Stimulated activated CD4-positive, alpha-beta T cell treated with anti-CD3 and anti-CD28 coated beads, Interleukin-4, amount 100 ng/mL, for 48 hours (primary cell): Measurements from ENCODE around the gene DYNLL1.
"Not testable (repeated sequence)": the region's sequence is repeated elsewhere in the genome, so short reads cannot be mapped to it uniquely, and the experiment has no call there.

Experiments used
- DNase-seq, 2 donors: peaks; one replicate each; pipeline ENCODE4 v3.0.0-alpha.2; 2020; ENCODE audit warnings: low read depth in 2 of 2

DYNLL1 gene

DNA sequence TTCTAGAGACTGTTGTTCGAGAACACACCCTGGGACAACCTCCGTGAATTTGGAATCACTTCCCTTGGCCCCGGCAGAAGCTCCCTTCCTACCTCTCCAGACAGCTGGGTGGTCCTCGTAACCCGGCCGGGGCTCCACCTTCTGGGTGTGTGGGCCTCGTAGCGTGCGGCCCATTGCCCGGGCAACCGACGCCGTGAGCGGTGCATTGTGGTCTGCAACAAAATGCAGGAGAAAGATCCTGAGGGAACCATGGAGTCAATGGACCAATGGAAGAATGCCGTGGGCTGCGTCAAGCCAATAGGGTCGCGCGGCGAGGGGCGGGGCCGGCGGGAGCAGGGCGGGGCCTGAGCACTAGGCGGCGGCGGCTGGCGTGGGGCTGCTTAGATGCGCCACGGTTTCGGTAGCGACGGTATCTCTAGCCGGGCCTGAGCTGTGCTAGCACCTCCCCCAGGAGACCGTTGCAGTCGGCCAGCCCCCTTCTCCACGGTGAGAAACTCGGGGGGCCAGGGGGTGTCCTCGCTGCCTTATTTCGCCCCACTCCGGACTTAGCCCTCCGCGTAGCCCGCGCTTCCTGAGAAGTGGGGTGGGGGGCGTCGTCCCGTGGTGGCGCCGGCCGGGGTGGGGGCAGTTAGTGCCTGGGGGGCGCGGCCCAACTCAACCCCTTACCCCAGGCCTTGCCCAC lies at the start of gene DYNLL1:
Gene DYNLL1 (plus strand): TSS at position 383 of the 682 bp plus-strand sequence. CDS start 309 bp downstream, outside the sequence.
- DNase-seq = peak; percentile 96 to 99

DNA sequence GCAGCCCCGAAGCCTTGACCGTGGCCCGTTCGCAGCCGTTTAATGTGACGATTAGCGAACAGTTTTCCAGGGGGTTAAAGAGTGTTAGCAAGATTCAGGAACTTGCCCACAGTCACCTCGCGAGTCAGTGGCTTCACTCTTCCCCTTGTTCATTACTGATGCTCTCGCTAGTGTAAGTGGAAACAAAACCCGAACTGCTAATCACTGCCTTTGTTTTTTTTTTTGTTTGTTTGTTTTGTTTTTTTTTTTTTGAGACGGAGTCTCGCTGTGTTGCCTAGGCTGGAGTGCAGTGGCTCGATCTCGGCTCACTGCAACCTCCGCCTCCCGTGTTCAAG lies 49.1 kb upstream of the DYNLL1 start:
- DNase-seq = not testable (repeated sequence)

DNA sequence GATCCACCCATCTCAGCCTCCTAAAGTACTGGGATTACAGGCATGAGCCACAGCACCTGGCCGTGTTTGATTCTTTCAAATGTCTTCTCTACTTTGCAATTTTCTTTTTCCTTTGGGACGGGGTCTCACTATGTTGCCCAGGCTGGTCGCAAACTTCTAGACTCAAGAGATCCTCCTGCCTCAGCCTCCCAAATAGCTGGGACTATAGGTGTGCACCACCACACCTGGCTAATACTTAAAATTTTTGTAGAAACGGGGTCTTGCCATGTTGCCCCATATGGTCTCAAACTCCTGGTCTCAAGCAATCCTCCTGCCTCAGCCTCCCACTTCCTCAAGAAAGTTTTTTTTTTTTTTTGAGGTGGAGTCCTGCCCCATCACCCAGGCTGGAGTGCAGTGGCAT lies 47.9 kb upstream of the DYNLL1 start:
- DNase-seq = no peak

DNA sequence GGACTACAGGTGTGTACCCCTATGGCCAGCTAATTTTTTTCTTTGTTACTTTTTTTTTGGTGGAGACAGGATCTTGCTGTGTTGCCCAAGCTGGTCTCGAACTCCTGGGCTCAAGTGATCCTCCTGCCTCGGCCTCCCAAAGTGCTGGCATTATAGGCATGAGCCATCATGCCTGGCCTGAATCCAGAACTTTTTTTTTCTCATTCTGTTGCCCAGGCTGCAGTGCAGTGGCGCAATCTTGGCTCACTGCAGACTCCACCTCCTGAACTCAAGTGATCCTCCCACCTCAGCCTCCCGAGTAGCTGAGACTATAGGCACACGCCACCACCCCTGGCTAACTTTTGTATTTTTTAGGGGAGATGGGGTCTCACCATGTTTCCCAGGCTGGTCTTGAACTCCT lies 43.4 kb upstream of the DYNLL1 start:
- DNase-seq = not testable (repeated sequence)

DNA sequence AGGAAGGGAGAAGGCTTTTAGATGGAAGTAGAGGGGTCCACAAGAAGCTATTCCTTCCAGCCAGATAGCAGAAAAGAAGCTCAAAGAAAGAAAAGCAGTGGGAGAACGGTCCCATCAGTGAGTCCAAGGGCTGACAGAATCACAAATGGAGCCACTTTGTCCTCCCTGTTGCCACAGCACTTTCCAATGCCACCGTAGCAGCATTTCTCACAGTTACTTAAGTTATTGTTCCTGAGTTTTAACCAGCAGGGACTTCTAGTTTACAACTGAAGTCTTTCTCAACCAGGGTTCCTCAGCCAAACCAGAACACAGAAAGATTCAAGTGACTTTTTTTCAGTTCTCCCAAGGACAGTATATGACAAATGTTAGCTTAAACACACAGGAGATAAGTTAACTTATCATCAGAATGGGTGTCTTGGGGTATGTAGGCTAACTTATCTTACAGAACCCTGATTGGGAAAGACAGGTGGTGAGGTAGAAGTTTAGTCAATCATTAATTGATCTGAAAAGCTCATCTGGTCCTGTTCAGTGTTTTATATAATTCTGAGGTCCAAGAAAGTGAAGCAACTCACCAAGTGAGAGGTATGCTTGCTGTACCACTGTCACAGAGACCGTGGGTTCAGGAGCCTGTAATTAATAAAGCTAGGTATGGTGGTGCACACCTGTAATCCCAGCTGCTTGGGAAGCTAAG lies 42.7 kb upstream of the DYNLL1 start:
- no peak for DNase-seq

DNA sequence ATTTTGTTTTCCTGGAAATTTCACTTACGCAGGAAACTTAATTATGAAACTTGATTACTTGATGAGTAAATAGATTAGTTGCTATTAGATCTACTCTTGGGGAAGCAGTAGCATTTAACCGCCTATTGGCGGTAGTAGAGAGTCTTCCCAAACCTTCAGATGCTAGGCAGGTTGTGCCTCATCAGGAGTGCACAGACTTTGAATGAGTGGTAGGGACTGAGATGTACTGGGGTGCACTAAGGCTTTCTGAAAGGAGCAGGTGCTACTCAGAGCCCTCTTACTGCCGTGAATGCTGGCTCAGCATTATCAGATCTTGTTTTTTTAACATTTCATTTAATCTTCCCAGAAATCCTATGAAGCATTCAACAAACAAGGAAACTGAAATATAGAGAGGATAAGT lies 41.9 kb upstream of the DYNLL1 start:
- DNase-seq = no peak

DNA sequence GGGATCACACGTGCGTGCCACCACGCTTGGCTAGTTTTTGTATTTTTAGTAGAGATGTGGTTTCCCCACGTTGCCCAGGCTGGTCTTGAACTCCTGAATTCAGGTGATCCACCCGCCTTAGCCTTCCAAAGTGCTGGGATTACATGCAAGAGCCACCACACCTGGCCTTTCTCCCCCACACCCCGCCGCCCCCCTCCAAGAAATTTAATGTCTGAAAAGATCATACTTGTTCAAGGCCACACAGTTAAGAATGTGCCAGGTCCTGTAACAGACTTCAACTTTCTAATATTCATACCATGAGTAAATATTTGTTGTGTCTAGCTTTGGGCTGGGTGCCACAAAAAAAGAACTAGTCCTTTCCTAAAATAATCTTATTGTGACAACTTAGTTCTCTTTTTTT lies 40.6 kb upstream of the DYNLL1 start:
- DNase-seq = no peak

DNA sequence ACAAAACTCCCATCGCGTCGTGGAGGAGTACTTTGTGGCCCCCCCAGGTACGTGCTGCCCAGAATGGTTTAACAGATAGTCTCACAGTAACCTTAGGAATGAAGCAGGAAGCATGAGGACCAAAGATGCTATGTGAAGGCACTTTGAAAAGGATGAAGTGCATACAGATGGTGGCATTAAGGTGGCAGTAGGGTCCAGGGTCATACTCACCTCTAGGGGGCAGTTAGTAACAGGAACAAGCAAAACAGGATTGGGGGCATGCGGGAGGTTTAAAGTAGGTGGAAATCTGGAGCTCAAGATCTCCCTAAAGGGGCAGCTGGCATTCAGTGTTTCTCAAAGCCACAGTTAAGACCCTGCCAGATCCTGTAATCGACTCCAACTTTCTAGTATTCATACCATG lies 38.8 kb upstream of the DYNLL1 start:
- no peak for DNase-seq

DNA sequence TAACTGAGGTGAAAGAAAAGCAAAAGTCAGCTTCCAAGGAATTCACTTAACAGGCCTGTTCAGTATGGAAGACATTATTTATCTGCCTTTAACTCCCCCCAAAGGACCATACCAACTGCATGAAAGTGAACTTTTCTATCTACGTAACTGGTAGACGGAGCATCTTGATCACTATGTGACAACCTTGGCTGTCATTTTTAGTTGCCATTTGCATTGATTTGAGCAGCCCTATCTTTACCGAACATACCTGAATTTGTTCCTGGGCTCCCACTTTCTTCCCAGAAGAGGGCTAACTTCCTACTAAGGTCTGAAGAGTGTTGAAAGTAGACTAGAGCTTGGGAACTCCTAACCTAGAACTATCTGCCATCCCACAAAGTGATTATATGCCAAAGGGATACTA lies 35.8 kb upstream of the DYNLL1 start:
- no peak for DNase-seq

DNA sequence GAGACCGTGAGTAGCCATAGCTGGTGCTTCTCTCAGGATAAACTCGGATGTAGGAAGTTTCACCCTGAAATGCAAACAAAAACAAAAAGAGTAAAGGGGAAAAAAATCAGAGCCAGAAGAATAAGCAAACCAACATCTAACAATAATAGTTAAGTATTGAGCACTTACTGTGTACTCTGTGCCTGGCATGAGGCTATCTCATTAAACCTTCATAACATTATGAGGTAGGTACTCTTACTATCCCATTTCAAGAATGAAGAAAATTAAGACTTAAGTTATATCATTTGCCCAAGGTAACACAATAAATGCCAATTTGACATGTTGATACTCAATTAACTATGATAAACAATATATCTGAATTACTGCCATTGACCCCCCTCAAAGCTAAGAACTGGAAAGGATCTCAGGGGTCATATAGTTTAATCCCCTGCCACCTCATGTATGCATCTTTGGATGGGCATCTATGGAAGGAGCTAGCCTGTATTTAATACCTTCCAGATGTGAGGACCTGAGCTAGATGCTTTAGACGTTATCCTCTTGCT lies 33.7 kb upstream of the DYNLL1 start:
- no peak for DNase-seq

DNA sequence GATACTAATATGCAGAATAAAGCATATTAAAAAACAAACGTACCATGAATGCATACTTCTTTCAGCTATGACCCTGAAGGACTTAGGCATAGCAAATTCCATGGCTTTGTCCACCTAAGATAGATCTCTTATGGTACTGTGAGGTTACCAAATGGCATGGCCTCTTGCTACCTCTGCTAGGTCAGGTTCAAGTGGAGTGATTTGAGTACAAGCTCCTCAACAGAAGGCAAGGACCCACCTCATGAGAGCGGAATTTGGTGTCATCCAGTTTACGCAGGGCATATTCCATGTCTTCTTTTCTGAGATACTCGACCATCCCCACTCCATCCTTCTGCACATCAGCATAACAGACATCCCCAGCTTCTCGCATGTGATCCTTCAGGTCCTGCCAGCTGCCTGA lies 32.2 kb upstream of the DYNLL1 start:
- DNase-seq = no peak

DNA sequence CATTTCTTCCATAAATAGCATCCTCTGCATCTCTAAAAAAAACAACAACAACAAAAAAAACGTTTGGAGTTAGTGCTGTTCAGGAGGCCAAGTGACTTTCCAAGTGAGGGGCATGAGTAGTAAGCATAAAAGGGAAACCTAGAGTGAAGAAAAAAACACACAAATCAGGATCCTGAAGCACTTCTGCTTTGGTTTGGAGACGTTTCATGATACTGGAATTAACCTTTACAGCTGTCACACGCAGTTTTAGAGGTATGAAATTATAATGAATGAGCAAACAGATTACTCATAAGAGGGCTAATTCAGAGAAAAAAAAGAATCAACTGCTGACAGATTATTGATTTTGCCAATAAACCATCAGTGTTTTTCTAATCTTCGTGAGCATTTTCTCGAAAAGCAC lies 30.2 kb upstream of the DYNLL1 start:
- no peak for DNase-seq

DNA sequence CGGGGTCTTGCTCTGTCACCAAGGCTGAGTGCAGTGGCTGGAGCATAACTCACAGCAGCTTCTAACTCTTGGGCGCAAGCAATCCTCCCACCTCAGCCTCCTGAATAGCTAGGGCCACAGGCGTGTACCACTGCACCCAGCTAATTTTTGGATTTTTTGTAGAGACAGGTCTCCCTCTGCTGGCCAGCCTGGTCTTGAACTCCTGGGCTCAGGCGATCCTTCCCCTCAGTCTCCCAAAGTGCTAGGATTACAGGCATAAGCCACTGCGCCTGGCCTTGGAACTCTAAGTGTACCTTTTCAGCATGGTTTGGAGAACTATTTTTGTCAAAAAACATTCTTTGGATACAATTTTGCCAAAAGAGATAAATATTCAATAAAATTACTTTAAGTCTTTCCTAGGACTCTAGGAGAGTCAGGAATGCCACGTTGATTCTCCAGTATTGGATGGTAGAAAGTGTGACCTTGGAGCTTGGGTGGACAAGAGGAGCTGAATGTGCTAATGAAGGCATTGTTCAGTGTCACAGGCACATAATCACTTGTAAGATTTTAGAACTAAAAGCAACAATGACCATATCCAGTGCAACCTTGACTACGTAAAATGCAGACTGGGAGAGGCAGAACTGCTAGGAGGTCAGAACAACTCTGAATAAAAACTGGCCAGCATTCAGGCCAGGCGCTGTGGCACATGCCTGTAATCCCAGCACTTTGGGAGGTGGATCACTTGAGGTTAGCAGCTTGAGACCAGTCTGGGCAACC lies 29.2 kb upstream of the DYNLL1 start:
- DNase-seq = peak in 1 of 2 donors; percentile 19

DNA sequence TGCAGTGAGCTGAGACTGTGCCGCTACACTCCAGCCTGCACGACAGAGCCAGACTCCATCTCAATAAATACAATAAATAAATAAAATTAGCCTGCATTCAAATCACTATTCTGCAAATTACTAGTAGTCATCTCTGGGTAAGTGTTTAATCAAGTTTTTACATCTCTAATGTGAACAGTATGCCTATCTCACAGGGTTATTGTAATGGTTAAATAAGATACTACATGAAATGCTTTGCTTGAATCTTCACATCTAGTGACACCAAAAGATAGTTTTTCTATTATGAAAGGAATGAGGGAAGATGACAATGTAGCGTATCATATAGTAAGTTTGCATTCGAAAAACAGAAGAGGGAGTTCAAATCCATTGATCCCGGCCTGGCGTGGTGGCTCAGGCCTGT lies 28.5 kb upstream of the DYNLL1 start:
- no peak for DNase-seq

DNA sequence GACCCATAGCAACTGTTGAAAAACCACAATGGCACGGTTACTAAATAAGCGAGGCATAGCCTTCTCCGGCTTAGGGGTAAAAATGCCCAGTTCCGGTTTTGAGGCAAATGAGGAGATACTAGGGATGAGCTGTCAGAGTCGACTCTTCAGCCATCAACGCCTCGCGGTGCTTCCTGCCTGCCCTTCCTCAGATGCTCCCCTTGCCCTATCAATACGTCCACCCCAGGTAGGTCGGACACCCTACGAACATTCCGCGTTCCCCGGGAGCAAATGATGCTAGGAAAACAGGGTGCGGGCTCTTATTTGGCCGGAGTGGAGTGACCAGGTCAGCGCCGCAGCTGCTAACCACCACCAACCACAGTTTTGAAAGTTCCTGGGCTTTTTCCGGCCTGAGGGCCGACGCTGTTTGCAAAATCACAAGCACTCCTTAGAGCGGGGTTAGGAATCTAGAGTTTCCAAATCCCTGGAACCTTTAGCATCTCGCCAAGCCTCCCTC lies 27.5 kb upstream of the DYNLL1 start:
- DNase-seq = peak in 1 of 2 donors; percentile 21

DNA sequence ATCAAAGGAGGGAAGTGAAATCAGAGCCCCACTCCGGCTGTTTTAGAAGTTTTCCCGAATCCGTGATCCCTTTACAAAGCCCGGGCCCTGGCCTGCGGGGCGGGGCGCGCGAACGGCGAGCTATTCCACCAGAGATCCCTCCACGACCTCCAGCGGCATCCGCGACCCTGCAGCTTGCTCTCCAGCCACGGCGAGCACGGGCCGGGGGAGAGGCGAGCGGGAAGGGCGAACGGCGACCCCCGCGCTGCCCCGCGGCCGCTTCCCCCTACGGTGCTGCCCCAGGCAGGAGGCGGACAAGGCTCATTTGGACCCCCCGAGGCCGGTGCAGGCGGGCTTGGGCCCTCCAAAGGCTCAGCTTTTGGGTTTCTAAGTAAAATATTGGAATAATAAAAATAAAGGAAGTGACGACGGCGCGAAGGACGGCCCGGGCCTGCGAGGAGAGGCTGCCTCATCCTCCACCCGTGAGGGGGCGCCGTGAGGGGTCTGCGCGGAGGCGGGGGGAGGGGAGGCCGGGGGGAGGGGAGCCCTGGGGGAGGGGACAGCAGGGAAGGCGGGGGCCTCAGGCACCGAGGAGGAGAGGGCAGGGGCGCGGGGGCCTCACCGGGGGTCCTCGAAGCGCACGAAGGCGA lies 27.0 kb upstream of the DYNLL1 start:
- peak in 1 of 2 donors; percentile 24 for DNase-seq

DNA sequence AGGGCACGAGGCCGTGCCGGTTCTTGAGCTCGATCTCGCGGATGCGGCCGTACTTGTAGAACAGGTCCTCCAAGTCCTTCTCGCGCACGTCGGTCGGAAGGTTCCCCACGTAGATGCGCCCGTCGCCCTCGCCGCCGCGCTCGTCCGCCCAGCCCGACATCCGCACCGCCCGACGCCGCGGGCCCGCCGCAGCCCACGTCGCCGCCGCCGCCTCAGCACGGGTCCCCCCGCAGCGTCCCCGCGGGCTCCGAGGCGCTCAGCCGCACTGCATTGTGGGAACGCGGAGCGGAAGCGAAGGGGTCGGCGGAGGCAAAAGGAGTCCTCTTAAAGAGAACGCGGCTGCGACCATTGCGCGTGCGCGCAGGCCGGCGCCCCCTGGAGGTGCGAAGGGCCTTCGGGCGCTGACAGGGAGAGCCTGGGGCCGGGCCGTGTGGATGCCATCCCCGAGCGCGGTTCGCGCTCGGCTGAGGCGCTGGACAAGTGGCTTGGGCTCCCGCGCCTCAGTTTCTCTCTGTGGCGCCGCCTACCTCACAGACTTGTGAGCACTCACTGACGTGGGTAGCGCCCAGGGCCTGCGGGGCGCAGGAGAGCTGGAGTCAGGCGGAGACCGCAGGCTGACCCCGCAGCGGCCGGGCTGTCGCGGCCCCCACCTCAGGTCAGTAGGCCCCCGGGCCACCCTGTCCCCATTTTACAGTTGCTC lies 26.3 kb upstream of the DYNLL1 start, which contains the start of gene SRSF9:
Gene SRSF9 (minus strand): TSS at position 299 of the 700 bp plus-strand sequence. CDS start 139 bp downstream, at position 160.
- peak; percentile 95 for DNase-seq

DNA sequence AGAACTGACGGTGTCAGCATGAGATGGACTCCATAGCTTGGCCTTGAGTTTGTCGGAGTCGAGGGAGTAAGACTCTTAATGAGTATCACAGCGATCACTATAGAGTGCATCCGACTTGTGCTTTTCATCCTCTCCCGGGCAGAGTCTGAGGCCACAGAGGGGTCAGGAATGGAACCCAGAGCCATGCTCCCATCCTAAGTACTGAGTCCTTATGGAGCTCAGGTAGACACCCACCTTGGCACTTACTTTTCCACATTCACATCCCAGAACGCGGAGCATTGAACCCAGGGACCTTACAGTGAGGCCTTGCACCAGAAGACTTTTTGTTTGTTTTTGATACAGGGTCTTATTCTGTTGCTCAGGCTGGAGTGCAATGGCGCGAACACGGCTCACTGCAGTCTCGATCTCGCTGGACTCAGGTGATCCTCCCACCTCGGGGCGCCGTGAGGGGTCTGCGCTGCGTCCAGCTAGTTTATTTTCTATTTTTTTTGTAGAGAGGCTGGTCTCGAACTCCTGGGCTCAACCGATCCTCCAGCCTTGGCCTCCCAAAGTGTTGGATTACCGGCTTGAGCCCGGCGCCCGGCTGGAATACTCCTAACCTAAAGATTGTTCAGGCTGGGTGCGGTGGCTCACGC lies 25.6 kb upstream of the DYNLL1 start:
- no peak for DNase-seq

DNA sequence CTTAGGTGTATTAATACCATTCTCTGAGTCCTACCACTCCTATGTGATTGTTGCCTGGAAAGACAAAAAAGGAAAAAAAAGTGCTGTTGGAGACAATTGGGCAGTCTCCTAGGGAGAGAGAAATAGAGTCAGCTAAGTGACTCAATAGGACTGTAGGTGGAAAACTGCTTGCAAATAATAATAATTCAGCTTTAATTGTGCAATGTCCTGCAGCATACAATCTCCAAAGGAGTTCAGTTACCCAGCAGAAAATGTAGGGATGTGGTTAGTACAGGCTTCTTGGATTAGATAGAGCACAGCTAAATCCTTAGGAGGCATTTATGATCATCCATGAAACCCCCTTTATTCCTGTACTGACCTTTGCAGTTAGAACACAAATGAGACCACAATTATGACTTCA lies 23.4 kb upstream of the DYNLL1 start:
- DNase-seq = no peak

DNA sequence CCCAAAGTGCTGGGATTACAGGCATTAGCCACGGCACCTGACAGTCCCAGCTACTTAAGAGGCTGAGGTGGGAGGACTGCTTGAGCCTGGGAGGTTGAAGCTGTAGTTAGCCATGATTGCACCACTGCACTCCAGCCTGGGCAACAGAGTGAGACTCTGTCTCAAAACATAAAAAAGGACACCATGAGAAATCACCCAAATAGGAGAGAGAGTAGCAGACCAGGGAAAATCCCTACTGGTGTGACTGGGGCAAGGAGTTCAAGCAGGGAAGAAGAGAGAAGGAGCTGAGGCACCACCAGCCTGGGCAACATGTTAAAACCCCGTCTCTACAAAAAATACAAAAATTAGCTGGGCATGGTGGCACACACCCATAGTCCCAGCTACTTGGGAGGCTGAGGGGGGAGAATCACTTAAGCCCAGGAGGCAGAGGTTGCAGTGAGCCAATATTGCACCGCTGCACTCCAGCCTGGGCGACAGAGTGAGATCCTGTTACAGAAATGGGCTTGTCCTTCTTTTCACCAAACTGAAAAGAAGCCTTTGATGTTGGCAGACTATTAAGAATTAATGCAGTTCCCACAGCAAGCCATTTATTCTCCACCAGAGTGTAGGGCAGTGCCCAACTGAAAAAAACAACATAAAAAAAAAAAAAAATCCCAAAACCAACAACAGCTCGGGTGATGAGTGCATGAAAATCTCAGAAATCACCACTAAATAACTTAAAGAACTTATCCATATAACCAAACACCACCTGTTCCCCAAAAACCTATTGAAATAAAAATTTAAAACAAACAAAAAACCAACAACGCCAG lies 21.9 kb upstream of the DYNLL1 start:
- DNase-seq = no peak
